Measurements from ENCODE around the gene C16orf74. TPM values are rescaled to one million over a fixed set of nuclear protein-coding genes. Genes with fewer than 3 reads are reported as not detected.

Gene C16orf74
- total and polyA plus RNA-seq, 3 experiments from 2014 or later: 1.1 to 10.7 (median 1.3) TPM

- peaks cover 0 to 1% (median 0%) of the 10 kb centered on the region in 3 donors for H3K36me3 Mint-ChIP-seq
- no peaks in the 10 kb centered on the region for H3K9me3 Mint-ChIP-seq
- no peak for DNase-seq
- no peak overlapping the region for H3K27ac Mint-ChIP-seq
- Histone ChIP-seq H3K36me3 (ENCODE audit: insufficient read depth, low read length) (no peaks in the 10 kb centered on the region), H3K27me3 (ENCODE audit: insufficient read depth, low read length, poor library complexity, severe bottlenecking) (no peaks in the 10 kb centered on the region), H3K27ac (ENCODE audit: low read depth, low read length) (no peak overlapping the region), H3K4me3 (ENCODE audit: low read length) (no peak overlapping the region), H3K4me1 (ENCODE audit: insufficient read depth, low read length) (no peaks in the 10 kb centered on the region), H3K9me3 (ENCODE audit: low read length) (no peaks in the 10 kb centered on the region)
- peaks cover 0 to 3% of the 10 kb centered on the region in 2 donors for H3K27me3 Mint-ChIP-seq
- no peaks in the 10 kb centered on the region for H3K4me1 Mint-ChIP-seq
- POLR2A ChIA-PET: no interaction called here
- CTCF ChIA-PET: no interaction called here
- H3K4me3 Mint-ChIP-seq: no peak overlapping the region
Observed at GRCh38 chr16:85704011-85704410, 46.9 kb downstream of the C16orf74 start.

DNA sequence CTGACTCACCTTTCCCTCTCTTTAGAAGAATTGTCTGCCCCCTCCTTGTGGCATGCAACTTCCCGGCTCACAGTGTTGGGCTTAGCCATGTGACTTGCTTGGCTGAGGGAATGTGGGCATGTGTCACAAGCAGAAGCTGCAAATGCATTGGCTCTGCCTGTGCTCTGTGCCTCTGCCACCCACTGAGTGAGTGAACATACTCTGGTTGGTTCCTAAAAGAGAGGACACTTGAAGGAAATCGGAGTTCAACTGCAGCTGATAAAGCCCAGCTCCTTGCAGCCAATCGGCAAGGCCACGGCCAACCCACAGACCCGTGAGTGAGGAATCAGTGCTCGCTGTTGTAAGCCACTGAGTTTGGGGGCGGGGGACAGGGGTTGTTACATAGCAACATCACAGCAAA lies 51.3 kb downstream of the C16orf74 start:
- peaks cover 12 to 18% of the 10 kb centered on the region in 2 donors for H3K27me3 Mint-ChIP-seq
- no peak for DNase-seq
- H3K4me1 Mint-ChIP-seq: no peaks in the 10 kb centered on the region
- no peak overlapping the region for H3K4me3 ChIP-seq (ENCODE audit: low read length)
- no peaks in the 10 kb centered on the region for H3K9me3 Mint-ChIP-seq
- H3K27ac Mint-ChIP-seq: no peak overlapping the region
- H3K27ac ChIP-seq (ENCODE audit: low read depth, low read length): no peak overlapping the region
- H3K27me3 ChIP-seq (ENCODE audit: insufficient read depth, low read length, poor library complexity, severe bottlenecking): peaks cover 3% of the 10 kb centered on the region
- H3K4me3 Mint-ChIP-seq: no peak overlapping the region
- ChIA-PET CTCF (interaction anchor here (1.4 kb wide), 1 partner anchor 122 kb away, joined by 3 read pairs; no protein-coding TSS in a partner anchor), POLR2A (no interaction called here)
- H3K9me3 ChIP-seq (ENCODE audit: low read length): no peaks in the 10 kb centered on the region
- H3K36me3 Mint-ChIP-seq: no peaks in the 10 kb centered on the region
- H3K4me1 ChIP-seq (ENCODE audit: insufficient read depth, low read length): no peaks in the 10 kb centered on the region
- H3K36me3 ChIP-seq (ENCODE audit: insufficient read depth, low read length): no peaks in the 10 kb centered on the region

- Mint-ChIP-seq H3K4me3 (no peak overlapping the region), H3K27ac (no peak overlapping the region), H3K4me1 (no peaks in the 10 kb centered on the region), H3K27me3 (peaks cover 13 to 18% of the 10 kb centered on the region in 2 donors), H3K36me3 (no peaks in the 10 kb centered on the region), H3K9me3 (no peaks in the 10 kb centered on the region)
- Histone ChIP-seq H3K27ac (ENCODE audit: low read depth, low read length) (no peak overlapping the region), H3K36me3 (ENCODE audit: insufficient read depth, low read length) (no peaks in the 10 kb centered on the region), H3K4me1 (ENCODE audit: insufficient read depth, low read length) (no peaks in the 10 kb centered on the region), H3K9me3 (ENCODE audit: low read length) (no peaks in the 10 kb centered on the region), H3K4me3 (ENCODE audit: low read length) (no peak overlapping the region), H3K27me3 (ENCODE audit: insufficient read depth, low read length, poor library complexity, severe bottlenecking) (peaks cover 3% of the 10 kb centered on the region)
- ChIA-PET POLR2A (no interaction called here), CTCF (interaction anchor here (1.4 kb wide), 1 partner anchor 123 kb away, joined by 3 read pairs; no protein-coding TSS in a partner anchor)
- no peak for DNase-seq
Observed at GRCh38 chr16:85698935-85699558, 51.8 kb downstream of the C16orf74 start.

GRCh38 chr16:85698459-85698891 lies 52.4 kb downstream of the C16orf74 start:
- H3K4me1 Mint-ChIP-seq: no peaks in the 10 kb centered on the region
- H3K27ac ChIP-seq (ENCODE audit: low read depth, low read length): no peak overlapping the region
- ChIA-PET CTCF (no interaction called here), POLR2A (no interaction called here)
- H3K36me3 Mint-ChIP-seq: no peaks in the 10 kb centered on the region
- no peaks in the 10 kb centered on the region for H3K4me1 ChIP-seq (ENCODE audit: insufficient read depth, low read length)
- no peak overlapping the region for H3K4me3 Mint-ChIP-seq
- no peaks in the 10 kb centered on the region for H3K9me3 ChIP-seq (ENCODE audit: low read length)
- no peaks in the 10 kb centered on the region for H3K9me3 Mint-ChIP-seq
- H3K36me3 ChIP-seq (ENCODE audit: insufficient read depth, low read length): no peaks in the 10 kb centered on the region
- peaks cover 13 to 19% of the 10 kb centered on the region in 2 donors for H3K27me3 Mint-ChIP-seq
- no peak overlapping the region for H3K27ac Mint-ChIP-seq
- peaks cover 3% of the 10 kb centered on the region for H3K27me3 ChIP-seq (ENCODE audit: insufficient read depth, low read length, poor library complexity, severe bottlenecking)
- no peak overlapping the region for H3K4me3 ChIP-seq (ENCODE audit: low read length)
- no peak for DNase-seq

- Histone ChIP-seq H3K36me3 (ENCODE audit: insufficient read depth, low read length) (no peaks in the 10 kb centered on the region), H3K27ac (ENCODE audit: low read depth, low read length) (no peak overlapping the region), H3K9me3 (ENCODE audit: low read length) (no peaks in the 10 kb centered on the region), H3K4me1 (ENCODE audit: insufficient read depth, low read length) (no peaks in the 10 kb centered on the region), H3K4me3 (ENCODE audit: low read length) (no peak overlapping the region), H3K27me3 (ENCODE audit: insufficient read depth, low read length, poor library complexity, severe bottlenecking) (peaks cover 3% of the 10 kb centered on the region)
- Mint-ChIP-seq H3K9me3 (no peaks in the 10 kb centered on the region), H3K36me3 (no peaks in the 10 kb centered on the region), H3K27me3 (peaks cover 13 to 23% of the 10 kb centered on the region in 2 donors), H3K27ac (no peak overlapping the region), H3K4me3 (no peak overlapping the region), H3K4me1 (no peaks in the 10 kb centered on the region)
- POLR2A ChIA-PET: no interaction called here
- CTCF ChIA-PET: no interaction called here
- no peak for DNase-seq
Observed at GRCh38 chr16:85697431-85697830, 53.5 kb downstream of the C16orf74 start.

- Histone ChIP-seq H3K27me3 (ENCODE audit: insufficient read depth, low read length, poor library complexity, severe bottlenecking) (peaks cover 3% of the 10 kb centered on the region), H3K4me1 (ENCODE audit: insufficient read depth, low read length) (no peaks in the 10 kb centered on the region), H3K27ac (ENCODE audit: low read depth, low read length) (no peak overlapping the region), H3K9me3 (ENCODE audit: low read length) (no peaks in the 10 kb centered on the region), H3K36me3 (ENCODE audit: insufficient read depth, low read length) (no peaks in the 10 kb centered on the region), H3K4me3 (ENCODE audit: low read length) (no peak overlapping the region)
- Mint-ChIP-seq H3K36me3 (no peaks in the 10 kb centered on the region), H3K9me3 (no peaks in the 10 kb centered on the region), H3K4me3 (no peak overlapping the region), H3K27me3 (peaks cover 13 to 25% of the 10 kb centered on the region in 2 donors), H3K4me1 (no peaks in the 10 kb centered on the region), H3K27ac (no peak overlapping the region)
- no peak for DNase-seq
- CTCF ChIA-PET: no interaction called here
- POLR2A ChIA-PET: no interaction called here
Observed at GRCh38 chr16:85696781-85697180, 54.1 kb downstream of the C16orf74 start.

GRCh38 chr16:85695196-85696128 lies 55.4 kb downstream of the C16orf74 start:
- Histone ChIP-seq H3K27me3 (ENCODE audit: insufficient read depth, low read length, poor library complexity, severe bottlenecking) (peaks cover 6% of the 10 kb centered on the region), H3K36me3 (ENCODE audit: insufficient read depth, low read length) (no peaks in the 10 kb centered on the region), H3K4me3 (ENCODE audit: low read length) (no peak overlapping the region), H3K4me1 (ENCODE audit: insufficient read depth, low read length) (no peaks in the 10 kb centered on the region), H3K27ac (ENCODE audit: low read depth, low read length) (no peak overlapping the region), H3K9me3 (ENCODE audit: low read length) (no peaks in the 10 kb centered on the region)
- Mint-ChIP-seq H3K27me3 (peaks cover 13 to 26% of the 10 kb centered on the region in 2 donors), H3K27ac (no peak overlapping the region), H3K36me3 (no peaks in the 10 kb centered on the region), H3K4me1 (no peaks in the 10 kb centered on the region), H3K4me3 (no peak overlapping the region), H3K9me3 (no peaks in the 10 kb centered on the region)
- POLR2A ChIA-PET: no interaction called here
- no peak for DNase-seq
- CTCF ChIA-PET: no interaction called here

- no peaks in the 10 kb centered on the region for H3K36me3 ChIP-seq (ENCODE audit: insufficient read depth, low read length)
- peaks cover 2 to 7% (median 7%) of the 10 kb centered on the region in 3 donors for H3K4me1 Mint-ChIP-seq
- H3K27ac ChIP-seq (ENCODE audit: low read depth, low read length): no peak overlapping the region
- H3K4me3 Mint-ChIP-seq: no peak overlapping the region
- H3K27me3 Mint-ChIP-seq: peaks cover 6 to 15% of the 10 kb centered on the region in 2 donors
- H3K27ac Mint-ChIP-seq: no peak overlapping the region
- no peaks in the 10 kb centered on the region for H3K9me3 ChIP-seq (ENCODE audit: low read length)
- peaks cover 4% of the 10 kb centered on the region for H3K4me1 ChIP-seq (ENCODE audit: insufficient read depth, low read length)
- H3K9me3 Mint-ChIP-seq: no peaks in the 10 kb centered on the region
- DNase-seq: no peak
- POLR2A ChIA-PET: no interaction called here
- CTCF ChIA-PET: interaction anchor here (1.2 to 2.0 kb wide), 3 partner anchors 29 to 74 kb away, joined by 3 to 5 read pairs (median 3); no protein-coding TSS in a partner anchor
- H3K27me3 ChIP-seq (ENCODE audit: insufficient read depth, low read length, poor library complexity, severe bottlenecking): peaks cover 6% of the 10 kb centered on the region
- H3K4me3 ChIP-seq (ENCODE audit: low read length): no peak overlapping the region
- no peaks in the 10 kb centered on the region for H3K36me3 Mint-ChIP-seq
Observed at GRCh38 chr16:85690469-85691064, 60.3 kb downstream of the C16orf74 start.

All from CD8-positive, alpha-beta memory T cell (primary cell).